H1 (cell line): ENCODE measurements around the gene CIBAR2. TPM values are rescaled to one million over a fixed set of nuclear protein-coding genes. Genes with fewer than 3 reads are reported as not detected.

Experiments used
- CTCF ChIA-PET: fragments of 300-600 bp; sonication (Branson Sonifier 250); formaldehyde crosslinking; loops from one replicate; lab custom pipeline; 2021; ENCODE audit not compliant: partially characterized antibody; lab: Charles Lee
- POLR2A ChIA-PET: fragments of 300-600 bp; sonication (Branson Sonifier 250); formaldehyde crosslinking; loops from one replicate; lab custom pipeline; 2021; ENCODE audit warnings: inconsistent platforms; ENCODE audit not compliant: partially characterized antibody; lab: Charles Lee
- DNase-seq, 2 experiments: peaks; one replicate each; pipeline versions ENCODE4 v3.0.0 to v3.0.0-alpha.2; 2010 to 2022; ENCODE audit warnings: low spot score in 2 of 2, low read depth in 1 of 2, mixed read lengths in 1 of 2
- FAIRE-seq: peaks from 2 replicates; lab custom pipeline; 2011; peaks lifted over from hg19 to GRCh38; lab: Jason Lieb, UNC
- H2AFZ ChIP-seq: 2 replicates; pipeline ENCODE4 v1.8.1; 2012; ENCODE audit warnings: low read length, inconsistent platforms
- H2AK5ac ChIP-seq: 2 replicates; pipeline ENCODE4 v1.6.1; 2013; ENCODE audit warnings: low read depth, low read length
- H2BK120ac ChIP-seq: replicated peaks from 2 replicates; pipeline ENCODE3; 2013; ENCODE audit warnings: low read depth, low read length, inconsistent platforms
- H2BK12ac ChIP-seq: 2 replicates; pipeline ENCODE4 v1.6.1; 2013; ENCODE audit warnings: low read depth, low read length
- H2BK15ac ChIP-seq: 2 replicates; pipeline ENCODE4 v1.6.1; 2013; ENCODE audit warnings: low read length
- H2BK20ac ChIP-seq: 2 replicates; pipeline ENCODE4 v1.6.1; 2013; ENCODE audit warnings: low read length
- H2BK5ac ChIP-seq: 2 replicates; pipeline ENCODE4 v1.6.1; 2013; ENCODE audit warnings: low read depth, low read length
- H3K14ac ChIP-seq: 2 replicates; pipeline ENCODE4 v1.6.1; 2013; ENCODE audit warnings: inconsistent platforms; ENCODE audit not compliant: insufficient read length
- H3K18ac ChIP-seq: 2 replicates; pipeline ENCODE4 v1.6.1; 2013; ENCODE audit warnings: low read length; ENCODE audit errors: extremely low read depth
- H3K23ac ChIP-seq: 2 replicates; pipeline ENCODE4 v1.6.1; 2013; ENCODE audit warnings: inconsistent platforms; ENCODE audit not compliant: insufficient read length
- H3K23me2 ChIP-seq: 2 replicates; pipeline ENCODE4 v1.6.1; 2013; ENCODE audit warnings: low read depth, low read length
- H3K27ac ChIP-seq: 2 replicates; pipeline ENCODE4 v1.6.1; 2011; ENCODE audit warnings: low read depth, low read length, inconsistent platforms
- H3K27me3 ChIP-seq, 4 experiments: replicated peaks in 1 of 4; 1 replicate in 1 of 4; 2 replicates in 3 of 4; pipeline versions ENCODE4 v1.6.1 to v1.8.1; 2011 to 2013; ENCODE audit warnings: low read length in 3 of 4, mild to moderate bottlenecking in 3 of 4, inconsistent platforms in 2 of 4, mixed read lengths in 2 of 4, moderate library complexity in 1 of 4; ENCODE audit not compliant: control insufficient read depth in 3 of 4, insufficient read depth in 3 of 4; ENCODE audit errors: extremely low read depth in 1 of 4
- H3K36me3 ChIP-seq, 4 experiments: 2 replicates each; pipeline versions ENCODE4 v1.6.1 to v1.8.1; 2011 to 2013; ENCODE audit warnings: mild to moderate bottlenecking in 4 of 4, low read length in 3 of 4, moderate library complexity in 2 of 4, control low read depth in 1 of 4, inconsistent platforms in 1 of 4; ENCODE audit not compliant: insufficient read depth in 4 of 4, control insufficient read depth in 2 of 4
- H3K4ac ChIP-seq: replicated peaks from 2 replicates; pipeline ENCODE3; 2013; ENCODE audit warnings: low read length, low read depth, mixed read lengths, inconsistent platforms; ENCODE audit not compliant: insufficient read length
- H3K4me1 ChIP-seq, 4 experiments: replicated peaks in 1 of 4; 1 replicate in 1 of 4; 2 replicates in 3 of 4; pipeline versions ENCODE4 v1.6.1 to v1.8.1; 2011 to 2013; ENCODE audit warnings: low read length in 3 of 4, inconsistent platforms in 2 of 4, mixed read lengths in 1 of 4; ENCODE audit not compliant: insufficient read depth in 4 of 4, control insufficient read depth in 3 of 4
- H3K4me2 ChIP-seq, 2 experiments: 2 replicates each; pipeline versions ENCODE4 v1.6.1 to v1.8.1; 2011 to 2013; ENCODE audit warnings: low read depth in 2 of 2, low read length in 2 of 2, control low read depth in 1 of 2, inconsistent platforms in 1 of 2, mild to moderate bottlenecking in 1 of 2; ENCODE audit not compliant: insufficient read depth in 1 of 2
- H3K4me3 ChIP-seq, 4 experiments: fragments of 200-600, 300-600 bp in 1 of 4; sonication (generic), shearing (Covaris generic), sonication (Bioruptor Twin) in 1 of 4; 2 replicates each; pipeline versions ENCODE4 v1.5.1 to v1.8.1; 2011 to 2016; ENCODE audit warnings: low read length in 4 of 4, low read depth in 3 of 4, control low read depth in 2 of 4, inconsistent platforms in 2 of 4, mild to moderate bottlenecking in 2 of 4, mixed read lengths in 1 of 4, moderate library complexity in 1 of 4; ENCODE audit not compliant: insufficient read depth in 2 of 4; ENCODE audit errors: extremely low read depth in 1 of 4
- H3K56ac ChIP-seq: replicated peaks from 2 replicates; pipeline ENCODE3; 2013; ENCODE audit warnings: low read depth, mild to moderate bottlenecking, mixed read lengths, low read length, inconsistent platforms; ENCODE audit not compliant: insufficient read length
- H3K79me1 ChIP-seq: 2 replicates; pipeline ENCODE4 v1.6.1; 2013; ENCODE audit warnings: low read depth, low read length, control low read depth
- H3K79me2 ChIP-seq, 2 experiments: 2 replicates each; pipeline versions ENCODE4 v1.6.1 to v1.8.1; 2012 to 2013; ENCODE audit warnings: low read length in 2 of 2, mild to moderate bottlenecking in 2 of 2, inconsistent platforms in 1 of 2; ENCODE audit not compliant: insufficient read depth in 2 of 2, control insufficient read depth in 1 of 2
- H3K9ac ChIP-seq, 4 experiments: replicated peaks in 1 of 4; 1 replicate in 1 of 4; 2 replicates in 3 of 4; pipeline versions ENCODE4 v1.6.1 to v1.8.1; 2011 to 2013; ENCODE audit warnings: low read depth in 3 of 4, low read length in 3 of 4, control low read depth in 2 of 4, mild to moderate bottlenecking in 2 of 4, moderate library complexity in 2 of 4, inconsistent platforms in 1 of 4; ENCODE audit errors: extremely low read depth in 1 of 4
- H3K9me3 ChIP-seq, 2 experiments: 2 replicates each; pipeline versions ENCODE4 v1.6.1 to v1.8.1; 2012 to 2013; ENCODE audit warnings: mild to moderate bottlenecking in 2 of 2, moderate library complexity in 2 of 2, control low read depth in 1 of 2, inconsistent platforms in 1 of 2, low read depth in 1 of 2, low read length in 1 of 2, mixed read lengths in 1 of 2; ENCODE audit not compliant: insufficient read depth in 2 of 2
- H4K20me1 ChIP-seq, 2 experiments: replicated peaks in 1 of 2; 2 replicates each; pipeline versions ENCODE3 to v1.8.1; 2011 to 2013; ENCODE audit warnings: inconsistent platforms in 2 of 2, low read length in 2 of 2, mild to moderate bottlenecking in 1 of 2; ENCODE audit not compliant: insufficient read depth in 2 of 2, control insufficient read depth in 1 of 2
- H4K5ac ChIP-seq: 2 replicates; pipeline ENCODE4 v1.6.1; 2013; ENCODE audit warnings: low read length, low read depth, mixed read lengths, inconsistent platforms; ENCODE audit not compliant: insufficient read length
- H4K8ac ChIP-seq: 2 replicates; pipeline ENCODE4 v1.8.0; 2013; ENCODE audit warnings: mild to moderate bottlenecking, moderate library complexity, low read length, inconsistent platforms; ENCODE audit not compliant: insufficient read depth; ENCODE audit errors: extremely low read depth
- H4K91ac ChIP-seq: replicated peaks from 2 replicates; pipeline ENCODE3; 2013; ENCODE audit warnings: low read length, mixed read lengths, inconsistent platforms; ENCODE audit not compliant: insufficient read length
- ATF2 ChIP-seq: IDR thresholded peaks from 2 replicates; pipeline ENCODE4 v1.6.1; 2012; ENCODE audit warnings: low read length, inconsistent platforms
- CREB1 ChIP-seq: IDR thresholded peaks from 2 replicates; pipeline ENCODE4 v1.6.1; 2012; ENCODE audit warnings: inconsistent platforms
- GTF2F1 ChIP-seq: IDR thresholded peaks from 2 replicates; pipeline ENCODE4 v1.6.1; 2012; ENCODE audit warnings: low read depth, low read length, improper control_type of control experiment, borderline replicate concordance
- JUN ChIP-seq: IDR thresholded peaks from 2 replicates; pipeline ENCODE4 v1.6.1; 2011; ENCODE audit warnings: low read depth, mild to moderate bottlenecking, improper control_type of control experiment, low read length
- NRF1 ChIP-seq: IDR thresholded peaks from 2 replicates; pipeline ENCODE4 v1.6.1; 2011; ENCODE audit warnings: mild to moderate bottlenecking, low read depth, low read length, improper control_type of control experiment
- PHF8 ChIP-seq: fragments of 200-600 bp; sonication (generic); conservative IDR thresholded peaks from 2 replicates; pipeline ENCODE4 v1.7.1; 2012; ENCODE audit warnings: low read depth, mild to moderate bottlenecking, inconsistent platforms, low read length, moderate library complexity
- SP2 ChIP-seq: IDR thresholded peaks from 2 replicates; pipeline ENCODE4 v1.6.1; 2012; ENCODE audit warnings: mild to moderate bottlenecking, low read length, inconsistent platforms
- TAF7 ChIP-seq: optimal IDR thresholded peaks from 2 replicates; pipeline ENCODE3; 2011; ENCODE audit warnings: low read depth, mild to moderate bottlenecking, inconsistent platforms, low read length, moderate library complexity, borderline replicate concordance
- TCF12 ChIP-seq: IDR thresholded peaks from 2 replicates; pipeline ENCODE4 v1.6.1; 2011; ENCODE audit warnings: low read depth, mild to moderate bottlenecking, low read length
- WGBS, 2 experiments: shearing (Covaris generic) in 1 of 2; methylation state at CpG; one replicate each; pipeline versions ENCODE4 v1.1.6 to v1.1.7; 2013 to 2015; ENCODE audit warnings: low lambda C conversion rate in 2 of 2, mixed read lengths in 2 of 2, inconsistent platforms in 1 of 2, low coverage in 1 of 2, missing lambda C conversion rate in 1 of 2; ENCODE audit not compliant: insufficient replicate concordance in 2 of 2, insufficient coverage in 1 of 2, insufficient read length in 1 of 2; ENCODE audit errors: extremely low coverage in 1 of 2, missing lambda C conversion rate in 1 of 2; 5-methylcytosine and 5-hydroxymethylcytosine counted together
- polyA plus RNA-seq, 7 experiments: library from polyadenylated mRNA; depleted of rRNA in 3 of 7; stranded (reverse) in 5 of 7; unstranded in 2 of 7; fragments of >200 nt in 5 of 7; fragments of 200-250 nt in 2 of 7; gene quantifications; 1 replicate in 5 of 7; 2 replicates in 1 of 7; 4 replicates in 1 of 7; pipeline versions ENCODE4 v1.2.1 to v1.2.3, GENCODE V29; 2011 to 2013; ENCODE audit warnings: missing spikeins in 2 of 7, mixed read lengths in 2 of 7
- total RNA-seq: library from RNA; stranded (reverse); fragmentation: NEBNext Ultra II Directional; extraction: Animal tissue kit (Norgen Biotek cat#: 25700); gene quantifications from 2 replicates; pipeline ENCODE4 v1.2.1, GENCODE V29; 2021

Gene CIBAR2
- total and polyA plus RNA-seq, 2 of the 8 experiments (the other 6 are each of a cell fraction or from before 2014, with no cell fraction given): 0.18 TPM; not detected in 1

DNA sequence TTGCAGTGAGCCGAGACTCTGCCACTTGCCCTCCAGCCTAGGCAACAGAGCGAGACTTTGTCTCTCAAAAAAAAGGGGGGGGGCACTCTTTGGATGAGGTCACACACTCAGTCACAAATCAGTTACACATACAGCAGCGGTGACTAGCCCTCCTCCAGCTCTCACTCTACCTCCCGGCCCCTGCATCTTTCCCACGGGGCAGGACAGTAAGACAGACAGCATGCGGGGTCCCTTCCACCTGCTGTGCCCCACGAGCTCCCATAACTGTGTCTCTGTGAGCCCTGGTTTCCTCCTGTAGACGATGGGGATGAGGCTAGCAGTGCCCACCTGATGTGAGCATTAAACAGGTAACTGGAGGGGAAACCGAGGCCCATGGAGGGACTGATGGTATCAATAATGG lies 5.2 kb downstream of the CIBAR2 start:
- H3K36me3 ChIP-seq: no peaks in the 10 kb centered on the region; a peak in 1 of 8 replicates
- H3K9me3 ChIP-seq: no peaks in the 10 kb centered on the region
- no peak overlapping the region for H3K4ac ChIP-seq
- no peaks in the 10 kb centered on the region for H3K27me3 ChIP-seq
- ChIA-PET POLR2A (no interaction called here), CTCF (interaction anchor here (1.3 kb wide), 2 partner anchors 38 to 45 kb away, joined by 4 read pairs; no protein-coding TSS in a partner anchor)
- H2AK5ac ChIP-seq: no peak overlapping the region
- no peaks in the 10 kb centered on the region for H3K23me2 ChIP-seq
- H3K79me2 ChIP-seq: no peaks in the 10 kb centered on the region
- DNase-seq (no peak), FAIRE-seq (no peak)
- no peak overlapping the region for H2BK20ac ChIP-seq
- H2BK12ac ChIP-seq: no peak overlapping the region
- no peak overlapping the region for H2AFZ ChIP-seq
- no peak overlapping the region for H2BK120ac ChIP-seq
- H3K56ac ChIP-seq: no peak overlapping the region
- no peak overlapping the region for H3K4me3 ChIP-seq
- no peak overlapping the region for H4K8ac ChIP-seq
- 81% methylated on average over 9 of the region's 9 CpGs; no CpG with 5 or more reads in 1 of the 2 experiments for WGBS, 2 experiments
- no peak overlapping the region for H2BK15ac ChIP-seq
- H4K20me1 ChIP-seq: no peaks in the 10 kb centered on the region
- H3K9ac ChIP-seq: no peak overlapping the region
- no peak overlapping the region for H2BK5ac ChIP-seq
- no peak overlapping the region for H3K18ac ChIP-seq
- H4K5ac ChIP-seq: no peak overlapping the region
- H3K4me1 ChIP-seq: 0 out of 7 replicates have a peak, but pooled peaks cover 0 to under 1% (median 0%) of the 10 kb centered on the region in 4 experiments
- no peak overlapping the region for H3K27ac ChIP-seq
- H3K23ac ChIP-seq: no peak overlapping the region
- H3K14ac ChIP-seq: no peak overlapping the region
- H3K4me2 ChIP-seq: no peak overlapping the region
- no peaks in the 10 kb centered on the region for H3K79me1 ChIP-seq
- H4K91ac ChIP-seq: no peak overlapping the region
- TF ChIP-seq GTF2F1 (no peak), TCF12 (no peak), NRF1 (no peak), PHF8 (no peak), ATF2 (no peak), SP2 (no peak), CREB1 (no peak), JUN (no peak), TAF7 (no peak)
